Measurements from ENCODE around the gene SCAMP4. TPM values are rescaled to one million over a fixed set of nuclear protein-coding genes. Genes with fewer than 3 reads are reported as not detected.
A peak's percentile ranks its signal among the peaks of the same experiment; 100 is the strongest.

SCAMP4 gene
- total and polyA plus RNA-seq, 9 of the 15 experiments (the other 6 are each of a cell fraction or from before 2014, with no cell fraction given), result 0.81 to 45.9 (median 12.8) TPM

DNA sequence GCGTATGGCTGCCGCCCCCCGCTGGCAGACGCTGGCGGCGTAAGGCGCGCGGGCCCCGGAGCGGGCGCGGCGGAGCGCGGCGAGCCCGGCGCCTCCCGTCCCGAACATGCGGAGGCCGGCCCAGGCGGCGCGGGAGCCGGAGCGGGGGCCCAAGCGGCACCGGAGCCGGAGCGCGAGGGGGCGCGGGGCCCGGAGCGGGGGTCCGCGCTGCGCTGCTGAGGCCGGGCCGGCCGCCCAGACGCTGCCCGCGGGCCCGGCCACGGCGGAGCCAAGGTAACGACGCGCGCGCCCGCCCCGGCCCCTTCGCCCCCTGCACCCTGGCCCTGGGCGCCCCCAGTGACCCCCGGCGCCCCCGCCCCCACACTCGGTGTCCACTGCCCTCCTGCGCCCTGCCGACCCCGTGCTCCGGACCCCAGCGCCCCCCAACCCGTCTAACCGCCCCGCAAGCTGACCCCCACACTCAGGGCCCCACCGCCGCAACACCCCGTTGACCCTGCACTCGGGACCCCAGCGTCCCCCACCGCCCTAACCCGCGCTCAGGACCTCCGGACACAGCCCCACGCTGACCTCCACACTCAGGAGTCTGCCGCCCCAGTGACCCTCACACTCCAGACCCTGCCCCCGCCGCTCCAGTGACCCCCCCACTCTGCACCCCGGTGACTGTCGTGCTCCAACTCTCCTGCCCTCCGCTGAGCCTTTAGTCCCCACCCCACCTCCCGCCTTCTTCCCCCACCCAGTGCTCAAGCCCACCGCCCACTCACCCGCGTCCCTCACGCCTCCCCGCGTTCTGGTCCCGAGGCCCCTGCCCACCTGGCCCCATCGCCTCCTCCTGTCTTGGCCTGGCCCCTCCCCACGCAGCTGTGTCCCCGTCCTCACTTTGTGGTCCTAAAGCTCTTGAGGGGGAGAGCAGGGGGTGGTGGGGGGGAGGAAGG is 36.2 kb downstream of the SCAMP4 start, which contains the start of gene CSNK1G2 (continued):
- TF ChIP-seq, protein P1, sequence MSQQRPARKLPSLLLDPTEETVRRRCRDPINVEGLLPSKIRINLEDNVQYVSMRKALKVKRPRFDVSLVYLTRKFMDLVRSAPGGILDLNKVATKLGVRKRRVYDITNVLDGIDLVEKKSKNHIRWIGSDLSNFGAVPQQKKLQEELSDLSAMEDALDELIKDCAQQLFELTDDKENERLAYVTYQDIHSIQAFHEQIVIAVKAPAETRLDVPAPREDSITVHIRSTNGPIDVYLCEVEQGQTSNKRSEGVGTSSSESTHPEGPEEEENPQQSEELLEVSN (IDR thresholded peaks at IDR 0.05; ENCODE audit: borderline replicate concordance in 1 of 2, extremely low read depth in 1 of 2, insufficient read depth in 1 of 2, insufficient read length in 1 of 2, low read depth in 1 of 2, low read length in 1 of 2, poor library complexity in 1 of 2, severe bottlenecking in 1 of 2), result peak in 1 of 2 experiments; percentile 6
- no peak for TF ChIP-seq ZSCAN32 (CRISPR knock-in tag; IDR thresholded peaks at IDR 0.05)
- peak in 1 of 2 experiments; percentile 90; a peak in 1 of 4 replicates for TF ChIP-seq ZNF639 (CRISPR knock-in tag; conservative IDR thresholded peaks at IDR 0.05 in 1 of 2, IDR thresholded peaks at IDR 0.05 in 1 of 2)
- no peak for TF ChIP-seq PURB (CRISPR knock-in tag; IDR thresholded peaks at IDR 0.05; ENCODE audit: low read depth)
- TF ChIP-seq, protein P2, sequence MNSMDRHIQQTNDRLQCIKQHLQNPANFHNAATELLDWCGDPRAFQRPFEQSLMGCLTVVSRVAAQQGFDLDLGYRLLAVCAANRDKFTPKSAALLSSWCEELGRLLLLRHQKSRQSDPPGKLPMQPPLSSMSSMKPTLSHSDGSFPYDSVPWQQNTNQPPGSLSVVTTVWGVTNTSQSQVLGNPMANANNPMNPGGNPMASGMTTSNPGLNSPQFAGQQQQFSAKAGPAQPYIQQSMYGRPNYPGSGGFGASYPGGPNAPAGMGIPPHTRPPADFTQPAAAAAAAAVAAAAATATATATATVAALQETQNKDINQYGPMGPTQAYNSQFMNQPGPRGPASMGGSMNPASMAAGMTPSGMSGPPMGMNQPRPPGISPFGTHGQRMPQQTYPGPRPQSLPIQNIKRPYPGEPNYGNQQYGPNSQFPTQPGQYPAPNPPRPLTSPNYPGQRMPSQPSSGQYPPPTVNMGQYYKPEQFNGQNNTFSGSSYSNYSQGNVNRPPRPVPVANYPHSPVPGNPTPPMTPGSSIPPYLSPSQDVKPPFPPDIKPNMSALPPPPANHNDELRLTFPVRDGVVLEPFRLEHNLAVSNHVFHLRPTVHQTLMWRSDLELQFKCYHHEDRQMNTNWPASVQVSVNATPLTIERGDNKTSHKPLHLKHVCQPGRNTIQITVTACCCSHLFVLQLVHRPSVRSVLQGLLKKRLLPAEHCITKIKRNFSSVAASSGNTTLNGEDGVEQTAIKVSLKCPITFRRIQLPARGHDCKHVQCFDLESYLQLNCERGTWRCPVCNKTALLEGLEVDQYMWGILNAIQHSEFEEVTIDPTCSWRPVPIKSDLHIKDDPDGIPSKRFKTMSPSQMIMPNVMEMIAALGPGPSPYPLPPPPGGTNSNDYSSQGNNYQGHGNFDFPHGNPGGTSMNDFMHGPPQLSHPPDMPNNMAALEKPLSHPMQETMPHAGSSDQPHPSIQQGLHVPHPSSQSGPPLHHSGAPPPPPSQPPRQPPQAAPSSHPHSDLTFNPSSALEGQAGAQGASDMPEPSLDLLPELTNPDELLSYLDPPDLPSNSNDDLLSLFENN (IDR thresholded peaks at IDR 0.05; ENCODE audit: low read depth in 2 of 2, low read length in 2 of 2), result no peak
- TF ChIP-seq HDAC3 (IDR thresholded peaks at IDR 0.05; ENCODE audit: borderline replicate concordance, partially characterized antibody), result no peak
- TF ChIP-seq HBP1 (CRISPR knock-in tag; IDR thresholded peaks at IDR 0.05), result no peak
- peak; percentile 48 for TF ChIP-seq CHD1 (IDR thresholded peaks at IDR 0.05; ENCODE audit: low read length)
- peak in 1 of 2 experiments; percentile 38; a peak in 1 of 4 replicates for TF ChIP-seq NONO (IDR thresholded peaks at IDR 0.05; ENCODE audit: low read depth in 2 of 2, low read length in 1 of 2)
- TF ChIP-seq XRCC4 (IDR thresholded peaks at IDR 0.05; ENCODE audit: extremely low read depth, insufficient read depth, insufficient read length), result no peak
- peak; percentile 35 for TF ChIP-seq RBBP5 (IDR thresholded peaks at IDR 0.05; ENCODE audit: borderline replicate concordance, insufficient read depth, low read length, poor library complexity, severe bottlenecking)
- no peak for TF ChIP-seq NR2C2 (CRISPR knock-in tag; IDR thresholded peaks at IDR 0.05)
- TF ChIP-seq NR2C2 (tag; IDR thresholded peaks at IDR 0.05), result 0 out of 2 replicates have a peak, but pooled peaks have one; percentile 44
- TF ChIP-seq MCM7 (IDR thresholded peaks at IDR 0.05), result no peak

All from K562 (cell line).